Ishikawa (cell line): ENCODE data around the gene GPC6.

Source experiments
- CEBPB ChIP-seq: IDR thresholded peaks from 2 replicates; pipeline ENCODE4 v1.6.1; 2012
- CREB1 ChIP-seq: IDR thresholded peaks from 2 replicates; pipeline ENCODE4 v1.6.1; 2012; ENCODE audit warnings: low read depth
- EGR1 ChIP-seq: IDR thresholded peaks from 2 replicates; pipeline ENCODE4 v1.6.1; 2012
- EP300 ChIP-seq: IDR thresholded peaks from 2 replicates; pipeline ENCODE4 v1.6.1; 2012; ENCODE audit warnings: borderline replicate concordance
- NFIC ChIP-seq: IDR thresholded peaks from 2 replicates; pipeline ENCODE4 v1.6.1; 2012
- RAD21 ChIP-seq: IDR thresholded peaks from 2 replicates; pipeline ENCODE4 v1.6.1; 2012; ENCODE audit warnings: low read depth
- TAF1 ChIP-seq: IDR thresholded peaks from 2 replicates; pipeline ENCODE4 v1.6.1; 2012; ENCODE audit warnings: low read depth, mild to moderate bottlenecking
- TEAD4 ChIP-seq: IDR thresholded peaks from 2 replicates; pipeline ENCODE4 v1.6.1; 2012
- YY1 ChIP-seq: IDR thresholded peaks from 2 replicates; pipeline ENCODE4 v1.6.1; 2012; ENCODE audit warnings: low read depth
- TF ChIP-seq, protein P1 (sequence below): IDR thresholded peaks from 2 replicates; pipeline ENCODE4 v1.6.1; 2012
- TF ChIP-seq, protein P2 (sequence below): IDR thresholded peaks from 2 replicates; pipeline ENCODE4 v1.6.1; 2012

DNA sequence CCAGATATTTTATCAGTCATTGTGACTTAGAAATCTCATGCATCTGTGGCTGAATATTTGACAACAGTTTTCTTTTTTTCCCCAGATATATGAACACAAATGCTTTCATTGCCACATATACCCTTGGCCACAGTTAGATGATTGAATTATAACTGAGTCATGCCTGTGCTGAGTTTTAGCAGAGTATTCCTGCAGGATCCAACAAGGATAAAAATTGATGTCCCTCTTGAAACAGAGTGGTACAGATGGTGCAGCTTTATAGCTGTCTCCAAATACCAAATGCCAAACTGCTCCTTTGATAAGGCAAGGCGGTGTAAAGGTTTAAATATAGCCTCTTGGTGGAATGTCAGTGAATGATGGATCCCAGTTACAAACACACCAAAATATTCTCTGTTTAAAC is 428.5 kb downstream of the GPC6 start:
- TF ChIP-seq CEBPB (no peak), YY1 (no peak), TEAD4 (no peak), NFIC (no peak), TAF1 (no peak), RAD21 (no peak), EGR1 (no peak), CREB1 (no peak), EP300 (no peak)
- TF ChIP-seq, protein P1, sequence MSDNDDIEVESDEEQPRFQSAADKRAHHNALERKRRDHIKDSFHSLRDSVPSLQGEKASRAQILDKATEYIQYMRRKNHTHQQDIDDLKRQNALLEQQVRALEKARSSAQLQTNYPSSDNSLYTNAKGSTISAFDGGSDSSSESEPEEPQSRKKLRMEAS, result no peak
- TF ChIP-seq, protein P2, sequence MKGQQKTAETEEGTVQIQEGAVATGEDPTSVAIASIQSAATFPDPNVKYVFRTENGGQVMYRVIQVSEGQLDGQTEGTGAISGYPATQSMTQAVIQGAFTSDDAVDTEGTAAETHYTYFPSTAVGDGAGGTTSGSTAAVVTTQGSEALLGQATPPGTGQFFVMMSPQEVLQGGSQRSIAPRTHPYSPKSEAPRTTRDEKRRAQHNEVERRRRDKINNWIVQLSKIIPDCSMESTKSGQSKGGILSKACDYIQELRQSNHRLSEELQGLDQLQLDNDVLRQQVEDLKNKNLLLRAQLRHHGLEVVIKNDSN, result no peak
